ENCODE measurements around the gene PRMT9. TPM values are rescaled to one million over a fixed set of nuclear protein-coding genes. Genes with fewer than 3 reads are reported as not detected.
A peak's percentile ranks its signal among the peaks of the same experiment; 100 is the strongest.

PRMT9 gene
- total and polyA plus RNA-seq, 9 of the 15 experiments (the other 6 are each of a cell fraction or from before 2014, with no cell fraction given), result 3.5 to 15.6 (median 7.2) TPM

GRCh38 chr4:147683717-147684700, at the start of gene PRMT9 (continued):
- TF ChIP-seq ZNF407 (IDR thresholded peaks at IDR 0.05; ENCODE audit: low read depth) (no peak), ESRRB (CRISPR knock-in tag; IDR thresholded peaks at IDR 0.05; ENCODE audit: borderline replicate concordance) (no peak), PRMT5 (CRISPR knock-in tag; IDR thresholded peaks at IDR 0.05) (no peak), TFAP4 (CRISPR knock-in tag; IDR thresholded peaks at IDR 0.05; ENCODE audit: borderline replicate concordance) (peak; percentile 77; the same call in 1 of the 2 replicates), ZNF239 (CRISPR knock-in tag; IDR thresholded peaks at IDR 0.05) (no peak), FOXP4 (CRISPR knock-in tag; IDR thresholded peaks at IDR 0.05; ENCODE audit: borderline replicate concordance) (no peak), CTBP1 (IDR thresholded peaks at IDR 0.05; ENCODE audit: borderline replicate concordance) (peak; percentile 91), TRIM28 (IDR thresholded peaks at IDR 0.05) (no peak), STAT5A (IDR thresholded peaks at IDR 0.05; ENCODE audit: borderline replicate concordance, low read length) (no peak), HNRNPK (IDR thresholded peaks at IDR 0.05; ENCODE audit: low read depth, low read length, poor library complexity, severe bottlenecking) (no peak), BCL6 (CRISPR knock-in tag; IDR thresholded peaks at IDR 0.05) (no peak), MEF2D (tag; conservative IDR thresholded peaks at IDR 0.05; ENCODE audit: low read depth) (no peak), CBFA2T2 (conservative IDR thresholded peaks at IDR 0.05) (no peak)

Measured in K562 (cell line).